GM06990 (cell line): ENCODE results near the gene COL4A2.

ENCODE experiments used
- DNase-seq: peaks from one replicate; pipeline ENCODE4 v3.0.0-alpha.2; 2011; ENCODE audit not compliant: insufficient read length; ENCODE audit errors: extremely low read depth
- H3K27me3 ChIP-seq: replicated peaks from 2 replicates; pipeline ENCODE4 v1.6.0; 2011; ENCODE audit warnings: low read length; ENCODE audit not compliant: control insufficient read depth, insufficient read depth
- H3K36me3 ChIP-seq: 2 replicates; pipeline ENCODE4 v1.5.1; 2011; ENCODE audit warnings: low read length; ENCODE audit not compliant: control insufficient read depth, insufficient read depth
- H3K4me3 ChIP-seq: replicated peaks from 2 replicates; pipeline ENCODE4 v1.5.1; 2011; ENCODE audit warnings: low read depth, mild to moderate bottlenecking, control low read depth, low read length
- TF ChIP-seq, protein P1 (sequence below): IDR thresholded peaks from 2 replicates; pipeline ENCODE4 v1.5.1; 2011; ENCODE audit warnings: low read length, control low read depth, mild to moderate bottlenecking, inconsistent platforms; ENCODE audit not compliant: insufficient read depth, poor library complexity, severe bottlenecking

Gene COL4A2

DNA sequence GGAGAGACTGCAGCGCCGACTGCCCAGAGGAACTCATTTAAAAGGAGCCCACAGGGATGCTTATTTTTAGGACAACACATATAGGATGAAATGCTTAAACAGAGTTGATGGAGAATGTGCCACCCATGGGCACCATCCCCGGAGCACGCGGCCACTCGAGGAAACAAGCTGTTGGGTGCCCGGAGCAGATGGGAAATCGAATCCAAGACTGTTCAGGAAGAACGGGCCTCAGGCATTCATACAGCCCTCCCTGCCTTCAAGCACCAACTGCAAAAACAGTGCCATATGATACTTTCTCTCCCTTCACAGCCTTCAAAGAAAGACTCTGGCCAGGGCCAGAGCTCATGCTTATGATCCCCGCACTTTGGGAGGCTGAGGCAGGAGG, 214.2 kb downstream of the COL4A2 start:
- no peak overlapping the region for H3K4me3 ChIP-seq
- TF ChIP-seq, protein P1, sequence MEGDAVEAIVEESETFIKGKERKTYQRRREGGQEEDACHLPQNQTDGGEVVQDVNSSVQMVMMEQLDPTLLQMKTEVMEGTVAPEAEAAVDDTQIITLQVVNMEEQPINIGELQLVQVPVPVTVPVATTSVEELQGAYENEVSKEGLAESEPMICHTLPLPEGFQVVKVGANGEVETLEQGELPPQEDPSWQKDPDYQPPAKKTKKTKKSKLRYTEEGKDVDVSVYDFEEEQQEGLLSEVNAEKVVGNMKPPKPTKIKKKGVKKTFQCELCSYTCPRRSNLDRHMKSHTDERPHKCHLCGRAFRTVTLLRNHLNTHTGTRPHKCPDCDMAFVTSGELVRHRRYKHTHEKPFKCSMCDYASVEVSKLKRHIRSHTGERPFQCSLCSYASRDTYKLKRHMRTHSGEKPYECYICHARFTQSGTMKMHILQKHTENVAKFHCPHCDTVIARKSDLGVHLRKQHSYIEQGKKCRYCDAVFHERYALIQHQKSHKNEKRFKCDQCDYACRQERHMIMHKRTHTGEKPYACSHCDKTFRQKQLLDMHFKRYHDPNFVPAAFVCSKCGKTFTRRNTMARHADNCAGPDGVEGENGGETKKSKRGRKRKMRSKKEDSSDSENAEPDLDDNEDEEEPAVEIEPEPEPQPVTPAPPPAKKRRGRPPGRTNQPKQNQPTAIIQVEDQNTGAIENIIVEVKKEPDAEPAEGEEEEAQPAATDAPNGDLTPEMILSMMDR, result no peak

DNA sequence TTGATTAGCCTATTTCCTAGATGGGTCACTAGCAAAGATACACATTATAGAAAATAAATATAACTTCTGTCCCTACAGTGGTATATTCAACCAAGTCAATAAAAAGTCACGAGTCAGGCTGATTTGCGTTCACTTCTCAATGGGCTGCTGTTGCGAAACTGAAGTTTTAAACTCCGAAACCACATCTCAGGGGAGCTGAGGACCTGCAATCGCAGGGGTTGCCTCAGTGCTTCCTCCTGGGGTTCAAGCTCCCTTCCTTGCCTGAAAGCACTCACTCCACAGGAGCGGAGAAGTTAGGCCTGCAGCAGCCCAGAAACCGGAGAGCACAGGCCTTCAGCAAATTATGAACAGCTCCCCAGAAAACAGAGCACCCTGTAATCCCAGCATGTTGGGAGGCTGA, 214.9 kb downstream of the COL4A2 start:
- DNase-seq, result no peak
- TF ChIP-seq, protein P1, result no peak
- H3K27me3 ChIP-seq, result no peaks in the 10 kb centered on the region; the same call in 1 of the 2 replicates
- H3K36me3 ChIP-seq, result no peaks in the 10 kb centered on the region
- H3K4me3 ChIP-seq, result no peak overlapping the region

More for the DNA sequence above, 214.2 kb downstream of the COL4A2 start:
- Histone ChIP-seq H3K36me3 (no peaks in the 10 kb centered on the region), H3K27me3 (no peaks in the 10 kb centered on the region; the same call in 1 of the 2 replicates)
- DNase-seq, result no peak

DNA sequence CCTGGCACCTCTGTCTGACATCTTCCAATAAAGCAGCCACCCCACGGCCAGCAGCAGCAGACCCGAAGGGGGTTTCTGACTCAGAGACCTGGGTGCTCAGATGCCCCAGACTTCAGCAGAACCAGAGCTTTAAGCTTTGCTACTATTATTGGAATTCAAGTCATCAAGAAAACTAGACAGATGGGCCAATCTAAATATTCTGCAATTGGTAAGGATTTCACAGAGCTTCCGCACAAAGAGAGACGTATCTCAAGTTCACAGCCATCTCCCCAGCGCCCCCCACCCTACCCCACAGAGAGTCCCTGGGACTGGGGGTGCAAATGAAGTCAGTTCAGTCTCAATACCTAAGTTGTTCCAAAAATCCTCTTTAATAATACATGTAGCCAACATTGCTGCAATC, 215.6 kb downstream of the COL4A2 start:
- TF ChIP-seq, protein P1, result no peak
- Histone ChIP-seq H3K36me3 (no peaks in the 10 kb centered on the region), H3K4me3 (no peak overlapping the region), H3K27me3 (no peaks in the 10 kb centered on the region; the same call in 1 of the 2 replicates)
- DNase-seq, result no peak

DNA sequence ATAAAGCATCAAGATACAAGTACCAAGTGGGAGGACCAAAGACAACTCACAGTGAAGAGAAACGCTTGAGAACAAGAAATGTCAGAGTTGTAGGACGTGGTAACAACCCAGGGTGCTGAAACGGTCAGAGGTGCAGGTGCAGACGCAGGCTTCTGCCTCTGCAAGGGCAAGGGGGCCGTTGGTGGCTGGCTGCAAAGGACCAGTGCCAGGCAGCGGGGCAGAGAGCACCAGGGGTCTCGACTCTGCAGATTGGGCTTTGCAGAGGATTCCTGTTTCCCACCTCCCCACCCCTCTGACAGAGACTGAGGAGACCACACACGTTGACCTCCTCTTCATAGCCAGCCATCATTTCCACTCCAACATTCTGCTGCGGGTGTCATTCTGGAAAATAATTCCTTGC, 216.1 kb downstream of the COL4A2 start:
- no peak overlapping the region for H3K4me3 ChIP-seq
- no peaks in the 10 kb centered on the region for H3K36me3 ChIP-seq
- TF ChIP-seq, protein P1, result no peak
- no peaks in the 10 kb centered on the region; the same call in 1 of the 2 replicates for H3K27me3 ChIP-seq
- no peak for DNase-seq

DNA sequence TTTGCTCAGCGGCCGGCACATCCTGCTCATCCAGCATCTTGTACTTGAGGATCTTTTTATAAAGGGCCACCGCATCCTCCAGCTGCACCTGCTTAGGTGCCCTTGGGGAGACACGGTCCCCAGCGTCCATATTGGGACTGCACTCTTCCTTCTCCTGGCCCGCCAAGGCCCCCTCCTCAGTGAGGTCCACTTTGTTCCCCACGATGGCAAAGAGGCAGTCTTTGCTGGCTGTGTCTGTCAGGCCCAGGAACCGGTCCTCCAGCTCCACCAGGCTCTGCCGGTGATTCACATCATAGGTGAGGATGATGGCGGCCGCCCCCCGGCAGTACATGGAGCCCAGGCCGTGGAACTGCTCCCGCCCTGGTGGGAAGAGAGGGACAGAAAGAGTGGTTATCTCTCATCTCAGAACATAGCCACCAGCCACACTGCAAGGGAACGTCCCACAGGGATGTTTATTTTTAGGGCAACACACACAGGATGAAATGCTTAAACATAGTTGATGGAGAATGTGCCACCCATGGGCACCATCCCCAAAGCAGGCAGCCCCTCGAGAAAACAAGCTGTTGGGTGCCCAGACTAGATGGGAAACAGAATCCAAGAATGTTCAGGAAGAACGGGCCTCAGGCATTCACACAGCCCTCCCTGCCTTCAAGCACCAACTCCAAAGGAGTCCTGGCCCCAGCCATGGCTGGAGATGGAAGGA, 216.9 kb downstream of the COL4A2 start:
- H3K27me3 ChIP-seq, result no peaks in the 10 kb centered on the region; the same call in 1 of the 2 replicates
- no peak overlapping the region for H3K4me3 ChIP-seq
- TF ChIP-seq, protein P1, result no peak
- no peak for DNase-seq
- H3K36me3 ChIP-seq, result no peaks in the 10 kb centered on the region
